Natural killer cell (primary cell): ENCODE results near the gene CEP290. TPM values are rescaled to one million over a fixed set of nuclear protein-coding genes. Genes with fewer than 3 reads are reported as not detected.
"Not testable (repeated sequence)": the region's sequence is repeated elsewhere in the genome, so short reads cannot be mapped to it uniquely, and the experiment has no call there.

ENCODE experiments used
- ATAC-seq, 3 donors: fragments of 150-1000 bp in 2 of 3; fragments of 200-7000 bp in 1 of 3; cut with Tn5 transposase; 1 replicate in 1 of 3; 2 replicates in 2 of 3; pipeline ENCODE4 v1.10.0; 2021; ENCODE audit warnings: mild to moderate bottlenecking in 2 of 3, moderate library complexity in 2 of 3
- DNase-seq, 2 donors: peaks; one replicate each; pipeline versions ENCODE4 v3.0.0 to v3.0.0-alpha.2; 2013 to 2021; ENCODE audit warnings: mixed read lengths in 1 of 2
- H3K27ac ChIP-seq: one replicate; pipeline ENCODE4 v1.5.1; 2013; ENCODE audit warnings: mild to moderate bottlenecking, low read length
- H3K27me3 ChIP-seq: one replicate; pipeline ENCODE4 v1.6.1; 2013; ENCODE audit warnings: low read length; ENCODE audit not compliant: control insufficient read depth, insufficient read depth
- H3K36me3 ChIP-seq: one replicate; pipeline ENCODE4 v1.6.1; 2013; ENCODE audit warnings: low read length; ENCODE audit not compliant: control insufficient read depth, insufficient read depth
- H3K4me1 ChIP-seq: one replicate; pipeline ENCODE4 v1.6.1; 2013; ENCODE audit warnings: low read length; ENCODE audit not compliant: control insufficient read depth, insufficient read depth
- H3K4me3 ChIP-seq: one replicate; pipeline ENCODE4 v1.5.1; 2013; ENCODE audit warnings: low read length
- H3K9me3 ChIP-seq: one replicate; pipeline ENCODE4 v1.6.1; 2013; ENCODE audit warnings: low read length; ENCODE audit not compliant: control insufficient read depth, insufficient read depth
- H3K27ac Mint-ChIP-seq, 2 donors: one replicate each; pipeline ENCODE4 v1.8.0; 2022; ENCODE audit warnings: mild to moderate bottlenecking in 2 of 2, mixed read lengths in 2 of 2, moderate library complexity in 1 of 2
- H3K27me3 Mint-ChIP-seq, 2 donors: one replicate each; pipeline ENCODE4 v1.8.0; 2022; ENCODE audit warnings: low read depth in 2 of 2, mixed read lengths in 2 of 2
- H3K36me3 Mint-ChIP-seq: one replicate; pipeline ENCODE4 v1.8.0; 2022; ENCODE audit warnings: mixed read lengths
- H3K4me1 Mint-ChIP-seq, 2 donors: one replicate each; pipeline ENCODE4 v1.8.0; 2022; ENCODE audit warnings: mixed read lengths in 2 of 2
- H3K4me3 Mint-ChIP-seq: one replicate; pipeline ENCODE4 v1.8.0; 2022; ENCODE audit warnings: mild to moderate bottlenecking, moderate library complexity, mixed read lengths
- H3K9me3 Mint-ChIP-seq, 2 donors: one replicate each; pipeline ENCODE4 v1.8.0; 2022; ENCODE audit warnings: mixed read lengths in 2 of 2
- CTCF ChIP-seq: fragments of 200-600 bp; IDR thresholded peaks from one replicate; pipeline ENCODE4 v1.8.0; 2022; ENCODE audit warnings: antibody characterized with exemption
- WGBS: methylation state at CpG from one replicate; pipeline ENCODE4 v1.1.7; 2013; ENCODE audit warnings: missing lambda C conversion rate; ENCODE audit not compliant: insufficient coverage; 5-methylcytosine and 5-hydroxymethylcytosine counted together
- intact Hi-C: fragments of 100-400 bp; cut with micrococcal nuclease; formaldehyde crosslinking; loops from one replicate; pipeline ENCODE4 v1.14.2; 2022
- total RNA-seq, 4 donors: library from RNA; stranded (reverse); fragments of 120-200 nt in 1 of 4; gene quantifications; one replicate each; pipeline versions ENCODE4 v1.2.3 to v1.2.4, GENCODE V29; 2013 to 2022

CEP290 gene
- total RNA-seq, 3 donors from 2014 or later (not counting 1 experiment from before 2014, with no cell fraction given) = 14.3 to 23.6 (median 18.7) TPM

- Histone ChIP-seq H3K27me3 (no peaks in the 10 kb centered on the region), H3K27ac (peak overlapping the region; percentile 87), H3K4me3 (peak overlapping the region; percentile 67), H3K36me3 (peaks cover 2% of the 10 kb centered on the region), H3K9me3 (no peaks in the 10 kb centered on the region), H3K4me1 (peaks cover 11% of the 10 kb centered on the region)
- DNase-seq (no peak), ATAC-seq (no peak)
- Mint-ChIP-seq H3K9me3 (no peaks in the 10 kb centered on the region), H3K36me3 (no peaks in the 10 kb centered on the region), H3K27ac (peak overlapping the region; percentile 90 to 91), H3K4me3 (peak overlapping the region; percentile 98), H3K27me3 (no peaks in the 10 kb centered on the region), H3K4me1 (peaks cover 25 to 49% of the 10 kb centered on the region in 2 donors)
- TF ChIP-seq CTCF = no peak
- 8% methylated on average over 13 of the region's 13 CpGs for WGBS
- intact Hi-C loops = loop anchor here (5.0 kb wide), 1 partner anchor 1386 kb away; the partner anchor contains the start of gene POC1B
Measured at GRCh38 chr12:88141425-88141773, 489 bp downstream of the CEP290 start.

- H3K4me3 ChIP-seq, ATAC-seq, H3K4me3 Mint-ChIP-seq, H3K27me3 Mint-ChIP-seq, H3K27ac Mint-ChIP-seq, H3K9me3 ChIP-seq, DNase-seq, H3K9me3 Mint-ChIP-seq, H3K36me3 Mint-ChIP-seq, H3K27me3 ChIP-seq, H3K27ac ChIP-seq: not testable (repeated sequence)
- WGBS = 96% methylated on average over 4 of the region's 4 CpGs
- peaks cover 10% of the 10 kb centered on the region for H3K36me3 ChIP-seq
- H3K4me1 ChIP-seq = peaks cover 11% of the 10 kb centered on the region
- intact Hi-C loops = loop anchor here (5.0 kb wide), 1 partner anchor 1388 kb away; the partner anchor contains the start of gene POC1B
- peaks cover 19 to 44% of the 10 kb centered on the region in 2 donors for H3K4me1 Mint-ChIP-seq
Measured at GRCh38 chr12:88139711-88140110, 2.2 kb downstream of the CEP290 start.

- H3K36me3 Mint-ChIP-seq, H3K9me3 ChIP-seq, H3K4me3 Mint-ChIP-seq, ATAC-seq, H3K27me3 Mint-ChIP-seq, H3K9me3 Mint-ChIP-seq, H3K27me3 ChIP-seq, intact Hi-C loops, H3K27ac Mint-ChIP-seq, H3K27ac ChIP-seq, DNase-seq, H3K4me1 Mint-ChIP-seq, H3K4me3 ChIP-seq, H3K4me1 ChIP-seq: not testable (repeated sequence)
- H3K36me3 ChIP-seq = peaks cover 28% of the 10 kb centered on the region
- 100% methylated on average over 2 of the region's 2 CpGs for WGBS
Measured at GRCh38 chr12:88133181-88133580, 8.7 kb downstream of the CEP290 start.

GRCh38 chr12:88132392-88132791 lies 9.5 kb downstream of the CEP290 start:
- Histone ChIP-seq H3K27me3 (no peaks in the 10 kb centered on the region), H3K4me1 (no peaks in the 10 kb centered on the region), H3K27ac (no peak overlapping the region), H3K4me3 (no peak overlapping the region), H3K9me3 (no peaks in the 10 kb centered on the region), H3K36me3 (peaks cover 33% of the 10 kb centered on the region)
- Mint-ChIP-seq H3K4me1 (peaks cover 0 to under 1% of the 10 kb centered on the region in 2 donors), H3K27ac (no peak overlapping the region), H3K4me3 (no peak overlapping the region), H3K36me3 (peaks cover 8% of the 10 kb centered on the region), H3K9me3 (no peaks in the 10 kb centered on the region), H3K27me3 (no peaks in the 10 kb centered on the region)
- ATAC-seq = no peak
- intact Hi-C loops = no loop called here
- DNase-seq = no peak
- TF ChIP-seq CTCF = no peak

GRCh38 chr12:88127855-88128254 lies 14.0 kb downstream of the CEP290 start:
- peaks cover 40% of the 10 kb centered on the region for H3K36me3 ChIP-seq
- no peak overlapping the region for H3K27ac Mint-ChIP-seq
- H3K4me1 Mint-ChIP-seq = no peaks in the 10 kb centered on the region
- ATAC-seq = no peak
- no peaks in the 10 kb centered on the region for H3K9me3 ChIP-seq
- no peak overlapping the region for H3K4me3 Mint-ChIP-seq
- WGBS = 100% methylated on average over 2 of the region's 3 CpGs
- H3K4me1 ChIP-seq = no peaks in the 10 kb centered on the region
- H3K4me3 ChIP-seq = no peak overlapping the region
- TF ChIP-seq CTCF = no peak
- H3K27me3 Mint-ChIP-seq = no peaks in the 10 kb centered on the region
- H3K36me3 Mint-ChIP-seq = no peaks in the 10 kb centered on the region
- H3K9me3 Mint-ChIP-seq = no peaks in the 10 kb centered on the region
- no peaks in the 10 kb centered on the region for H3K27me3 ChIP-seq
- no peak overlapping the region for H3K27ac ChIP-seq
- no peak for DNase-seq
- intact Hi-C loops = no loop called here
